Endometrial microvascular endothelial cells (primary cell): ENCODE results near the gene STKLD1. TPM values are rescaled to one million over a fixed set of nuclear protein-coding genes. Genes with fewer than 3 reads are reported as not detected.

Experiments used
- in situ Hi-C: cut with HindIII; loops from 2 replicates; pipeline ENCODE4 v1.10.0; 2017; ENCODE audit warnings: low sequenced_read_pairs, low pct_unique_long_range_greater_than_20kb; ENCODE audit errors: inconsistent ontology term
- total RNA-seq: library from RNA; depleted of rRNA; stranded (reverse); fragments of >200 nt; gene quantifications from one replicate; pipeline ENCODE4 v1.2.3, GENCODE V29; 2015; ENCODE audit errors: inconsistent ontology term

The STKLD1 gene
- total RNA-seq, 1 donor from 2014 or later: 0.19 TPM

GRCh38 chr9:133453651-133454050 lies 77.5 kb downstream of the STKLD1 start:
- in situ Hi-C loops: no loop called here

GRCh38 chr9:133454325-133454724 lies 78.2 kb downstream of the STKLD1 start:
- in situ Hi-C loops: no loop called here

- in situ Hi-C loops: no loop called here
These were observed 78.9 kb downstream of the STKLD1 start for GRCh38 chr9:133454943-133455673.

Other genes with a start within 250 kb of the STKLD1 start
- 0.37 TPM for gene GBGT1, start 212.5 kb upstream of the STKLD1 start, total RNA-seq
- not detected for gene OBP2B, start 167.1 kb upstream of the STKLD1 start, total RNA-seq
- not detected for gene ABO, start 101.2 kb upstream of the STKLD1 start, total RNA-seq
- 24.1 TPM for gene SURF6, start 40.2 kb upstream of the STKLD1 start, total RNA-seq
- 20.3 TPM for gene MED22, start 28.2 kb upstream of the STKLD1 start, total RNA-seq
- gene RPL7A, start 28.1 kb upstream of the STKLD1 start, total RNA-seq: 2,760 TPM
- 14.4 TPM for gene SURF1, start 19.9 kb upstream of the STKLD1 start, total RNA-seq
- 15.1 TPM for gene SURF2, start 19.8 kb upstream of the STKLD1 start, total RNA-seq
- gene SURF4, start 306 bp upstream of the STKLD1 start, total RNA-seq: 299 TPM
- gene REXO4, start 41.6 kb downstream of the STKLD1 start, total RNA-seq: 18.7 TPM
- gene ADAMTS13, start 46.0 kb downstream of the STKLD1 start, total RNA-seq: 1.8 TPM
- gene CACFD1, start 83.6 kb downstream of the STKLD1 start, total RNA-seq: 2.8 TPM
- gene SLC2A6, start 102.7 kb downstream of the STKLD1 start, total RNA-seq: 45.3 TPM
- not detected for gene MYMK, start 148.6 kb downstream of the STKLD1 start, total RNA-seq
- not detected for gene ADAMTSL2, start 158.3 kb downstream of the STKLD1 start, total RNA-seq
- not detected for gene FAM163B, start 233.0 kb downstream of the STKLD1 start, total RNA-seq